Right renal cortex interstitium (tissue), 3 donors: ENCODE results near the gene FAM240A. TPM values are rescaled to one million over a fixed set of nuclear protein-coding genes. Genes with fewer than 3 reads are reported as not detected.

Experiments used
- DNase-seq, 3 donors: peaks; one replicate each; pipeline ENCODE4 v3.0.0-alpha.2; 2013; ENCODE audit warnings: low read depth in 3 of 3, low spot score in 2 of 3
- polyA plus RNA-seq, 3 donors: library from polyadenylated mRNA; unstranded; fragments of 120-200 nt; gene quantifications; one replicate each; pipeline ENCODE4 v1.2.1, GENCODE V29; 2013; ENCODE audit not compliant: insufficient read length in 3 of 3

Gene FAM240A
- polyA plus RNA-seq, 3 donors = 0.08 to 0.16 (median 0.14) TPM

- no peak for DNase-seq
Measured at GRCh38 chr3:46670891-46671427, 58.6 kb downstream of the FAM240A start.

GRCh38 chr3:46671541-46672348 lies 59.4 kb downstream of the FAM240A start:
- DNase-seq = no peak

GRCh38 chr3:46672349-46672695 lies 60.0 kb downstream of the FAM240A start:
- DNase-seq = no peak

GRCh38 chr3:46673151-46674030 lies 61.1 kb downstream of the FAM240A start:
- DNase-seq = no peak

GRCh38 chr3:46674031-46674845 lies 61.9 kb downstream of the FAM240A start:
- DNase-seq = no peak

- DNase-seq = no peak
Measured at GRCh38 chr3:46675426-46675825, 63.1 kb downstream of the FAM240A start.

Other genes starting within 250 kb of the FAM240A start
- under 1 TPM; 0.46 to 0.69 (median 0.51) TPM for gene CCR5, start 241.6 kb upstream of the FAM240A start, polyA plus RNA-seq
- 1 to 10 TPM; 1.1 to 1.5 (median 1.3) TPM for gene CCRL2, start 205.3 kb upstream of the FAM240A start, polyA plus RNA-seq
- gene LTF, start 147.6 kb upstream of the FAM240A start, polyA plus RNA-seq = 1 to 10 TPM; 2.3 to 2.8 (median 2.6) TPM
- not detected for gene RTP3, start 114.5 kb upstream of the FAM240A start, polyA plus RNA-seq
- 1 to 10 TPM; 2.0 to 2.4 (median 2.3) TPM for gene LRRC2, start 46.2 kb upstream of the FAM240A start, polyA plus RNA-seq
- gene ALS2CL, start 81.2 kb downstream of the FAM240A start, polyA plus RNA-seq = 1 to 10 TPM; 7.7 to 9.7 (median 9.4) TPM
- gene TMIE, start 88.9 kb downstream of the FAM240A start, polyA plus RNA-seq = 1 to 10 TPM; 1.0 to 1.1 (median 1.1) TPM
- 1 to 10 TPM; 1.4 to 2.4 (median 2.0) TPM for gene PRSS50, start 105.3 kb downstream of the FAM240A start, polyA plus RNA-seq